SK-N-SH treated with all-trans-retinoic acid at 6 μM for 48 hours (cell line): ENCODE data around the gene PTCH1.

Experiments
- ATAC-seq: fragments of 200-7000 bp; cut with Tn5 transposase; 3 replicates; pipeline ENCODE4 v1.9.1; 2020; ENCODE audit warnings: mild to moderate bottlenecking, moderate library complexity
- ARNTL ChIP-seq: fragments of 450-650 bp; formaldehyde crosslinking; IDR thresholded peaks from 2 replicates; pipeline ENCODE4 v1.5.0; 2020; ENCODE audit warnings: low read depth, mild to moderate bottlenecking, moderate library complexity, borderline replicate concordance
- BACH2 ChIP-seq: fragments of 250-450 bp; sonication (Bioruptor Pico); IDR thresholded peaks from 2 replicates; pipeline ENCODE4 v1.9.0; 2021; ENCODE audit warnings: mild to moderate bottlenecking, borderline replicate concordance
- CREB5 ChIP-seq: fragments of 250-450 bp; sonication (Bioruptor Pico); IDR thresholded peaks from 2 replicates; pipeline ENCODE4 v1.5.1; 2020; ENCODE audit warnings: low read depth, mild to moderate bottlenecking, moderate library complexity
- CSRNP3 ChIP-seq: fragments of 250-450 bp; sonication (Bioruptor Pico); IDR thresholded peaks from 2 replicates; pipeline ENCODE4 v1.5.1; 2021; ENCODE audit warnings: mild to moderate bottlenecking, moderate library complexity
- ESRRG ChIP-seq: fragments of 250-450 bp; sonication (Bioruptor Pico); IDR thresholded peaks from 2 replicates; pipeline ENCODE4 v1.6.1; 2021; ENCODE audit warnings: mild to moderate bottlenecking
- OSR1 ChIP-seq: fragments of 250-450 bp; sonication (Bioruptor Pico); IDR thresholded peaks from 2 replicates; pipeline ENCODE4 v1.8.0; 2022; ENCODE audit warnings: moderate library complexity, mild to moderate bottlenecking, inconsistent platforms
- PATZ1 ChIP-seq: fragments of 250-450 bp; sonication (Bioruptor Pico); IDR thresholded peaks from 2 replicates; pipeline ENCODE4 v1.8.0; 2020; ENCODE audit warnings: mild to moderate bottlenecking, moderate library complexity, borderline replicate concordance
- POU6F1 ChIP-seq: fragments of 250-450 bp; sonication (Bioruptor Pico); IDR thresholded peaks from 2 replicates; pipeline ENCODE4 v1.8.0; 2021; ENCODE audit warnings: low read depth, mild to moderate bottlenecking, moderate library complexity, borderline replicate concordance
- RARB ChIP-seq: fragments of 250-450 bp; sonication (Bioruptor Pico); IDR thresholded peaks from 2 replicates; pipeline ENCODE4 v1.8.0; 2021; ENCODE audit warnings: mild to moderate bottlenecking, moderate library complexity
- SNAI2 ChIP-seq: fragments of 250-450 bp; sonication (Bioruptor Pico); IDR thresholded peaks from 2 replicates; pipeline ENCODE4 v1.5.0; 2020; ENCODE audit warnings: mild to moderate bottlenecking, moderate library complexity
- TCF4 ChIP-seq: fragments of 250-450 bp; sonication (Bioruptor Pico); IDR thresholded peaks from 2 replicates; pipeline ENCODE4 v1.8.0; 2021; ENCODE audit warnings: mild to moderate bottlenecking, moderate library complexity, borderline replicate concordance
- TOX ChIP-seq: fragments of 250-450 bp; sonication (Bioruptor Pico); IDR thresholded peaks from 2 replicates; pipeline ENCODE4 v1.8.0; 2021; ENCODE audit warnings: mild to moderate bottlenecking, moderate library complexity, borderline replicate concordance
- TSHZ2 ChIP-seq: fragments of 250-450 bp; sonication (Bioruptor Pico); IDR thresholded peaks from 2 replicates; pipeline ENCODE4 v1.5.0; 2020; ENCODE audit warnings: mild to moderate bottlenecking, moderate library complexity
- ZC3H10 ChIP-seq: fragments of 250-450 bp; sonication (Bioruptor Pico); IDR thresholded peaks from 2 replicates; pipeline ENCODE4 v1.5.1; 2021; ENCODE audit warnings: mild to moderate bottlenecking, moderate library complexity
- ZFP3 ChIP-seq: fragments of 250-450 bp; sonication (Bioruptor Pico); IDR thresholded peaks from 2 replicates; pipeline ENCODE4 v1.5.0; 2020; ENCODE audit warnings: mild to moderate bottlenecking, moderate library complexity
- ZFP30 ChIP-seq: fragments of 450-650 bp; formaldehyde crosslinking; IDR thresholded peaks from 2 replicates; pipeline ENCODE4 v1.5.0; 2022; ENCODE audit warnings: mild to moderate bottlenecking, moderate library complexity
- ZNF565 ChIP-seq: fragments of 450-650 bp; formaldehyde crosslinking; conservative IDR thresholded peaks from 2 replicates; pipeline ENCODE4 v1.5.0; 2020; ENCODE audit warnings: low read depth, mild to moderate bottlenecking, moderate library complexity
- ZNF70 ChIP-seq: fragments of 450-650 bp; formaldehyde crosslinking; IDR thresholded peaks from 2 replicates; pipeline ENCODE4 v1.5.0; 2020; ENCODE audit warnings: mild to moderate bottlenecking, moderate library complexity

Gene PTCH1

GRCh38 chr9:95493402-95493801, 23.4 kb downstream of the PTCH1 start:
- TF ChIP-seq PATZ1 (CRISPR knock-in tag): no peak
- no peak for ATAC-seq

- no peak for ATAC-seq
- TF ChIP-seq TSHZ2 (CRISPR knock-in tag): no peak
- no peak for TF ChIP-seq TOX (CRISPR knock-in tag)
- TF ChIP-seq ZFP30 (CRISPR knock-in tag): no peak
- no peak for TF ChIP-seq POU6F1 (CRISPR knock-in tag)
- no peak for TF ChIP-seq ZNF70 (CRISPR knock-in tag)
- no peak for TF ChIP-seq PATZ1 (CRISPR knock-in tag)
- no peak for TF ChIP-seq ZC3H10 (CRISPR knock-in tag)
- TF ChIP-seq ZNF565 (CRISPR knock-in tag): no peak
- TF ChIP-seq TCF4 (CRISPR knock-in tag): no peak
- TF ChIP-seq ZFP3 (CRISPR knock-in tag): no peak
- no peak for TF ChIP-seq ESRRG
- no peak for TF ChIP-seq OSR1 (CRISPR knock-in tag)
- no peak for TF ChIP-seq CREB5 (CRISPR knock-in tag)
Measured at GRCh38 chr9:95491543-95492320, 25.0 kb downstream of the PTCH1 start.

GRCh38 chr9:95488954-95489353, 27.8 kb downstream of the PTCH1 start:
- no peak for ATAC-seq
- TF ChIP-seq SNAI2 (no peak), ZFP30 (CRISPR knock-in tag) (no peak), TCF4 (CRISPR knock-in tag) (no peak), POU6F1 (CRISPR knock-in tag) (no peak), ARNTL (CRISPR knock-in tag) (no peak), BACH2 (CRISPR knock-in tag) (no peak), RARB (CRISPR knock-in tag) (no peak), TSHZ2 (CRISPR knock-in tag) (no peak), ZNF70 (CRISPR knock-in tag) (no peak), CSRNP3 (CRISPR knock-in tag) (no peak)
